Keratinocyte (primary cell): ENCODE results near the gene EGFR. TPM values are rescaled to one million over a fixed set of nuclear protein-coding genes. Genes with fewer than 3 reads are reported as not detected.

Source experiments
- DNase-seq: peaks from one replicate; pipeline ENCODE4 v3.0.0-alpha.2; 2011; ENCODE audit warnings: low read depth, missing footprints, low spot score
- FAIRE-seq: peaks from 2 replicates; lab custom pipeline; 2011; peaks lifted over from hg19 to GRCh38; lab: Jason Lieb, UNC
- H2AFZ ChIP-seq: 2 replicates; pipeline ENCODE4 v1.6.0; 2012; ENCODE audit warnings: low read length, control low read depth, inconsistent platforms; ENCODE audit not compliant: control insufficient read depth
- H3K27ac ChIP-seq: 2 replicates; pipeline ENCODE4 v1.5.1; 2011; ENCODE audit warnings: low read length; ENCODE audit not compliant: control insufficient read depth, insufficient read depth
- H3K27me3 ChIP-seq: 3 replicates; pipeline ENCODE4 v1.6.0; 2011; ENCODE audit warnings: low read length; ENCODE audit not compliant: control insufficient read depth, insufficient read depth; ENCODE audit errors: extremely low read depth
- H3K36me3 ChIP-seq, 2 experiments: 2 replicates in 1 of 2; 3 replicates in 1 of 2; pipeline ENCODE4 v1.5.1; 2011; ENCODE audit warnings: low read length in 2 of 2, mild to moderate bottlenecking in 1 of 2; ENCODE audit not compliant: control insufficient read depth in 2 of 2, insufficient read depth in 2 of 2; ENCODE audit errors: extremely low read depth in 1 of 2
- H3K4me1 ChIP-seq: 3 replicates; pipeline ENCODE4 v1.5.1; 2011; ENCODE audit warnings: low read length; ENCODE audit not compliant: control insufficient read depth, insufficient read depth; ENCODE audit errors: extremely low read depth
- H3K4me2 ChIP-seq: 3 replicates; pipeline ENCODE4 v1.6.0; 2011; ENCODE audit warnings: low read depth, low read length; ENCODE audit not compliant: control insufficient read depth, insufficient read depth; ENCODE audit errors: extremely low read depth
- H3K4me3 ChIP-seq, 3 experiments: fragments of 200-600 bp in 1 of 3; sonication (generic) in 1 of 3; 2 replicates in 2 of 3; 3 replicates in 1 of 3; pipeline ENCODE4 v1.5.1; 2011 to 2016; ENCODE audit warnings: low read length in 3 of 3, mild to moderate bottlenecking in 3 of 3, control low read depth in 2 of 3, inconsistent platforms in 1 of 3, low read depth in 1 of 3, mixed read lengths in 1 of 3, mixed run types in 1 of 3, moderate library complexity in 1 of 3; ENCODE audit not compliant: control insufficient read depth in 2 of 3, insufficient read depth in 2 of 3; ENCODE audit errors: extremely low read depth in 1 of 3
- H3K79me2 ChIP-seq: 2 replicates; pipeline ENCODE4 v1.6.0; 2012; ENCODE audit warnings: low read length; ENCODE audit not compliant: control insufficient read depth, insufficient read depth
- H3K9ac ChIP-seq: 3 replicates; pipeline ENCODE4 v1.6.0; 2011; ENCODE audit warnings: low read length; ENCODE audit not compliant: control insufficient read depth, insufficient read depth; ENCODE audit errors: extremely low read depth
- H3K9me1 ChIP-seq: 3 replicates; pipeline ENCODE4 v1.6.0; 2011; ENCODE audit warnings: low read length; ENCODE audit not compliant: control insufficient read depth, insufficient read depth; ENCODE audit errors: extremely low read depth
- H3K9me3 ChIP-seq: 2 replicates; pipeline ENCODE4 v1.5.1; 2012; ENCODE audit warnings: low read depth, low read length; ENCODE audit not compliant: control insufficient read depth
- H4K20me1 ChIP-seq: 3 replicates; pipeline ENCODE4 v1.6.0; 2011; ENCODE audit warnings: low read length; ENCODE audit not compliant: control insufficient read depth, insufficient read depth; ENCODE audit errors: extremely low read depth
- CTCF ChIP-seq, 3 experiments: IDR thresholded peaks in 1 of 3; conservative IDR thresholded peaks in 1 of 3; optimal IDR thresholded peaks in 1 of 3; 2 replicates in 2 of 3; 3 replicates in 1 of 3; pipeline versions ENCODE3 to v1.5.1; 2011; ENCODE audit warnings: low read length in 3 of 3, mild to moderate bottlenecking in 3 of 3, moderate library complexity in 2 of 3, control low read depth in 1 of 3, inconsistent platforms in 1 of 3; ENCODE audit not compliant: insufficient read depth in 2 of 3; ENCODE audit errors: extremely low read depth in 1 of 3
- EZH2 ChIP-seq: IDR thresholded peaks from one replicate; pipeline ENCODE4 v1.6.1; 2012; ENCODE audit warnings: inconsistent platforms, mild to moderate bottlenecking, low read length, moderate library complexity
- dilution Hi-C: fragments of 300-500 bp; cut with MboI; formaldehyde crosslinking; loops from one replicate; pipeline ENCODE4 v1.7.0; 2020; ENCODE audit warnings: low sequenced_read_pairs; ENCODE audit not compliant: extremely low pct_ligation_motif_present
- polyA plus RNA-seq, 5 experiments: library from polyadenylated mRNA; depleted of rRNA in 3 of 5; stranded (reverse) in 3 of 5; stranded (forward) in 1 of 5; unstranded in 1 of 5; fragments of >200 nt; gene quantifications; 1 replicate in 1 of 5; 2 replicates in 3 of 5; 3 replicates in 1 of 5; pipeline versions ENCODE4 v1.2.1 to v1.2.3, GENCODE V29; 2011 to 2012; ENCODE audit warnings: missing spikeins in 2 of 5, low read depth in 1 of 5, low replicate concordance in 1 of 5

Gene EGFR
- polyA plus RNA-seq, 1 donor (not counting 4 experiments of a cell fraction or from before 2014, with no cell fraction given): 120 TPM

- dilution Hi-C loops: no loop called here
- H3K4me3 ChIP-seq: no peak overlapping the region
- FAIRE-seq (no peak), DNase-seq (no peak)
- TF ChIP-seq CTCF (optimal IDR thresholded peaks at IDR 0.05 in 1 of 3, IDR thresholded peaks at IDR 0.05 in 1 of 3, conservative IDR thresholded peaks at IDR 0.05 in 1 of 3; ENCODE audit: extremely low read depth in 1 of 3, insufficient read depth in 2 of 3, low read length in 3 of 3): no peak
- no peak for TF ChIP-seq EZH2
- peaks cover 10% of the 10 kb centered on the region for H3K4me1 ChIP-seq
- no peak overlapping the region for H3K27ac ChIP-seq
- H2AFZ ChIP-seq: no peak overlapping the region
- no peak overlapping the region for H3K4me2 ChIP-seq
- H3K27me3 ChIP-seq: no peaks in the 10 kb centered on the region
- H3K36me3 ChIP-seq: peaks cover 53 to 60% of the 10 kb centered on the region in 2 experiments
- H4K20me1 ChIP-seq: peaks cover 8% of the 10 kb centered on the region
- H3K9me3 ChIP-seq: no peaks in the 10 kb centered on the region
- no peak overlapping the region for H3K9ac ChIP-seq
- H3K9me1 ChIP-seq: peaks cover 3% of the 10 kb centered on the region
- peaks cover 5% of the 10 kb centered on the region for H3K79me2 ChIP-seq
Measured at GRCh38 chr7:55207436-55208125, 188.8 kb downstream of the EGFR start.

GRCh38 chr7:55209366-55209765 lies 190.5 kb downstream of the EGFR start:
- H3K4me3 ChIP-seq: no peak overlapping the region
- H3K79me2 ChIP-seq: peaks cover 5% of the 10 kb centered on the region
- no peaks in the 10 kb centered on the region for H3K9me3 ChIP-seq
- peaks cover 44 to 45% of the 10 kb centered on the region in 2 experiments for H3K36me3 ChIP-seq
- dilution Hi-C loops: no loop called here
- DNase-seq (no peak), FAIRE-seq (no peak)
- no peak overlapping the region for H3K9ac ChIP-seq
- TF ChIP-seq EZH2 (no peak), CTCF (optimal IDR thresholded peaks at IDR 0.05 in 1 of 3, IDR thresholded peaks at IDR 0.05 in 1 of 3, conservative IDR thresholded peaks at IDR 0.05 in 1 of 3; ENCODE audit: extremely low read depth in 1 of 3, insufficient read depth in 2 of 3, low read length in 3 of 3) (no peak)
- peaks cover 16% of the 10 kb centered on the region for H3K4me1 ChIP-seq
- peaks cover 3% of the 10 kb centered on the region for H3K9me1 ChIP-seq
- no peak overlapping the region for H2AFZ ChIP-seq
- H3K4me2 ChIP-seq: no peak overlapping the region
- H3K27me3 ChIP-seq: no peaks in the 10 kb centered on the region
- H4K20me1 ChIP-seq: peaks cover 8% of the 10 kb centered on the region
- no peak overlapping the region for H3K27ac ChIP-seq
